Colonic mucosa (tissue), 4 donors: Measurements from ENCODE around the gene IER5. TPM values are rescaled to one million over a fixed set of nuclear protein-coding genes. Genes with fewer than 3 reads are reported as not detected.
"Not testable (repeated sequence)": the region's sequence is repeated elsewhere in the genome, so short reads cannot be mapped to it uniquely, and the experiment has no call there.

ENCODE experiments used
- DNase-seq: peaks from one replicate; pipeline ENCODE4 v3.0.0-alpha.2; 2020
- H3K27ac ChIP-seq: fragments of 200-600 bp; one replicate; pipeline ENCODE4 v1.8.0; 2021
- H3K27me3 ChIP-seq: fragments of 200-600 bp; one replicate; pipeline ENCODE4 v1.8.0; 2021
- H3K36me3 ChIP-seq: fragments of 200-600 bp; one replicate; pipeline ENCODE4 v1.8.0; 2021
- H3K4me1 ChIP-seq: fragments of 200-600 bp; one replicate; pipeline ENCODE4 v1.8.0; 2021; ENCODE audit warnings: mild to moderate bottlenecking
- H3K4me3 ChIP-seq: fragments of 200-600 bp; one replicate; pipeline ENCODE4 v1.8.0; 2021
- H3K9ac ChIP-seq, 2 donors: one replicate each; pipeline ENCODE4 v1.7.0; 2013; ENCODE audit warnings: control low read depth in 2 of 2, low read depth in 2 of 2, low read length in 2 of 2
- H3K9me3 ChIP-seq: fragments of 200-600 bp; one replicate; pipeline ENCODE4 v1.8.0; 2021
- CTCF ChIP-seq: fragments of 200-600 bp; IDR thresholded peaks from one replicate; pipeline ENCODE4 v1.8.0; 2022; ENCODE audit warnings: antibody characterized with exemption, mild to moderate bottlenecking
- intact Hi-C: fragments of 100-400 bp; cut with DNase I; formaldehyde crosslinking; loops from one replicate; pipeline ENCODE4 v1.14.1; 2022
- total RNA-seq, 2 donors: library from RNA; stranded (reverse); fragmentation: NEBNext Ultra II Directional in 1 of 2; extraction: Animal tissue kit (Norgen Biotek cat#: 25700) in 1 of 2; gene quantifications; one replicate each; pipeline ENCODE4 v1.2.1, GENCODE V29; 2021
- donor health status: healthy.
- donor health status: DM: no; HTN: no; CAD: no.
- donor health status: DM: no; HTN: no; CAD: no.

IER5 gene
- total RNA-seq, 2 donors from 2014 or later, result 19.6 to 20.1 TPM

GRCh38 chr1:181114574-181115367 lies 26.3 kb downstream of the IER5 start:
- no peaks in the 10 kb centered on the region for H3K9me3 ChIP-seq
- no peaks in the 10 kb centered on the region for H3K27me3 ChIP-seq
- H3K27ac ChIP-seq, result no peak overlapping the region
- H3K36me3 ChIP-seq, result no peaks in the 10 kb centered on the region
- intact Hi-C loops, result no loop called here
- no peak for DNase-seq
- H3K9ac ChIP-seq, result no peak overlapping the region
- no peak overlapping the region for H3K4me3 ChIP-seq
- no peak for TF ChIP-seq CTCF
- H3K4me1 ChIP-seq, result peaks cover 11% of the 10 kb centered on the region

DNA sequence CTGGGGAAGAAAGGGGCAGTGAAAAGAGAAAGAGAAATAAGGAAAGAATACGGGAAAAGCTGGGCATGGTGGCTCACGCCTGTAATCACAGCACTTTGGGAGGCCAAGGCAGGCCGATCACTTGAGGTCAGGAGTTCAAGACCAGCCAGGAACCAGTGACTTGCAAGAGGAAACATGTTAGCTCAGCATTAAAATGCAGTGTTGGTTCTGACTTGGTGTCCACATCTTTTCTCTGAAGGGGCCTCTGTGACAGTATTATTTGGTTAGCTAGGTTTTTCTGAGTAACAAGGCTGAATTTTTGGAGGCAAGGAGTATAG lies 26.8 kb downstream of the IER5 start:
- intact Hi-C loops, result no loop called here
- no peak for DNase-seq
- Histone ChIP-seq H3K4me3 (no peak overlapping the region), H3K36me3 (no peaks in the 10 kb centered on the region), H3K27ac (no peak overlapping the region), H3K9me3 (no peaks in the 10 kb centered on the region), H3K4me1 (peaks cover 11% of the 10 kb centered on the region), H3K27me3 (no peaks in the 10 kb centered on the region), H3K9ac (no peak overlapping the region)
- TF ChIP-seq CTCF, result no peak

DNA sequence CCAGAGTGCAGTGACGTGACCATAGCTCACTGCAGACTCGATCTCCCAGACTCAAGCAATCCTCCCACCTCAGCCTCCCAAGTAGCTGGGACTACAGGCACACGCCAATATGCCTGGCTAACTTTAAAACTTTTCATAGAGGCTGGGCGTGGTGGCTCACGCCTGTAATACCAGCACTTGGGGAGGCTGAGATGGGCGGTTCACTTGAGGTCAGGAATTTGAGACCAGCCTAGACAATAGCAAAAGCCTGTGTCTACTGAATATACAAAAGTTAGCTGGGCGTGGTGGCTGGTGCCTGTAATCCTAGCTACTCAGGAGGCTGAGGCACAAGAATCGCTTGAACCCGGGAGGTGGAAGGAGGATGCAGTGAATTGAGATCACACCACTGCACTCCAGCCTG lies 27.5 kb downstream of the IER5 start:
- H3K9ac ChIP-seq, intact Hi-C loops, DNase-seq, H3K36me3 ChIP-seq, H3K9me3 ChIP-seq, H3K27ac ChIP-seq, H3K4me3 ChIP-seq, H3K27me3 ChIP-seq: not testable (repeated sequence)
- peaks cover 11% of the 10 kb centered on the region for H3K4me1 ChIP-seq

DNA sequence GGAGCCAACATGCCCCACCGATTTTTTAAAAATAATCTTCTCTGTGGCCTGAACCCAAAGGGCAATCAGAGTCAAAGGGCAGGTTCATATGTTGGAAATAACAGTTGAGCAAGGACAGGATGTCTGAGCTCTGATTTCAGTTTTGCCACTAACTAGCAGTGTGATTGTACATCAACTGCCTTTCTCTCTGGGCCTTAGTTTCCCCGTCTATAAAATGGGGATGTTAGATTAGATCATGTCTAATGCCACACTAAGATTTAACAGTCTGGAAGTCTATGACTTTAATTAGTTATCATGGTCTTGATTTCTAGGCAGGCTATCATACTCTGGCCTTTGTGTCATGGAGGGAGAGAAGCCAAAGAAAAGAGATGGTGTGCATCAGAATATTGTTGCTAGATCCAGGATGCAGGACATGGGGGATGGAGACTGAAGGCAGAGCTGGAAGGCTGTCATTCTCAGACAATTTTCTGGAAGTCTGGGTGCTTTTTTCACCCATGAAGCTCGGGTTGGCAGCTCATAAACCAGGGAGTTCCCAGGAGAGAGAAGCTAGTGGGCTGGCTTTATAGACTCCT lies 28.4 kb downstream of the IER5 start:
- no peaks in the 10 kb centered on the region for H3K36me3 ChIP-seq
- no peak for TF ChIP-seq CTCF
- peak overlapping the region; percentile 20 for H3K27ac ChIP-seq
- DNase-seq, result no peak
- intact Hi-C loops, result no loop called here
- H3K9me3 ChIP-seq, result no peaks in the 10 kb centered on the region
- no peak overlapping the region for H3K9ac ChIP-seq
- H3K27me3 ChIP-seq, result no peaks in the 10 kb centered on the region
- no peak overlapping the region for H3K4me3 ChIP-seq
- peaks cover 11% of the 10 kb centered on the region for H3K4me1 ChIP-seq

GRCh38 chr1:181117648-181118449 lies 29.3 kb downstream of the IER5 start:
- Histone ChIP-seq H3K4me3 (no peak overlapping the region), H3K27me3 (no peaks in the 10 kb centered on the region), H3K4me1 (peaks cover 11% of the 10 kb centered on the region), H3K27ac (peak overlapping the region; percentile 20), H3K9me3 (no peaks in the 10 kb centered on the region), H3K36me3 (no peaks in the 10 kb centered on the region), H3K9ac (no peak overlapping the region)
- DNase-seq, result no peak
- intact Hi-C loops, result no loop called here
- TF ChIP-seq CTCF, result no peak
